H1 (cell line): Measurements from ENCODE around the gene CTXN1. TPM values are rescaled to one million over a fixed set of nuclear protein-coding genes. Genes with fewer than 3 reads are reported as not detected.

ENCODE experiments used
- CHD7 ChIP-seq: fragments of 300-600 bp; sonication (generic); IDR thresholded peaks from 2 replicates; pipeline ENCODE4 v1.7.1; 2012; ENCODE audit warnings: low read length, moderate library complexity, mild to moderate bottlenecking, inconsistent platforms; ENCODE audit not compliant: insufficient replicate concordance
- CREB1 ChIP-seq: IDR thresholded peaks from 2 replicates; pipeline ENCODE4 v1.6.1; 2012; ENCODE audit warnings: inconsistent platforms
- NANOG ChIP-seq: IDR thresholded peaks from 2 replicates; pipeline ENCODE4 v1.6.1; 2011; ENCODE audit warnings: low read length, low read depth, mild to moderate bottlenecking, inconsistent platforms; ENCODE audit not compliant: insufficient read depth, poor library complexity, severe bottlenecking
- RAD21 ChIP-seq, 2 experiments: IDR thresholded peaks in 1 of 2; conservative IDR thresholded peaks in 1 of 2; 2 replicates each; pipeline ENCODE4 v1.6.1; 2011; ENCODE audit warnings: low read depth in 2 of 2, low read length in 2 of 2, improper control_type of control experiment in 1 of 2, inconsistent platforms in 1 of 2, mild to moderate bottlenecking in 1 of 2, moderate library complexity in 1 of 2
- RBBP5 ChIP-seq: IDR thresholded peaks from 2 replicates; pipeline ENCODE4 v1.7.1; 2012; ENCODE audit warnings: low read depth, mild to moderate bottlenecking, inconsistent platforms, low read length, moderate library complexity, borderline replicate concordance
- RFX5 ChIP-seq: IDR thresholded peaks from 2 replicates; pipeline ENCODE4 v1.6.1; 2011; ENCODE audit warnings: low read depth, low read length, improper control_type of control experiment, borderline replicate concordance
- SAP30 ChIP-seq: fragments of 300-600 bp; sonication (generic); IDR thresholded peaks from 2 replicates; pipeline ENCODE4 v1.7.1; 2012; ENCODE audit warnings: low read length, moderate library complexity, mild to moderate bottlenecking, inconsistent platforms; ENCODE audit not compliant: insufficient read depth, insufficient replicate concordance
- SP1 ChIP-seq: IDR thresholded peaks from 2 replicates; pipeline ENCODE4 v1.6.1; 2011; ENCODE audit warnings: low read depth, low read length
- TBP ChIP-seq: IDR thresholded peaks from 2 replicates; pipeline ENCODE4 v1.6.1; 2011; ENCODE audit warnings: low read depth, low read length, improper control_type of control experiment
- polyA plus RNA-seq, 7 experiments: library from polyadenylated mRNA; depleted of rRNA in 3 of 7; stranded (reverse) in 5 of 7; unstranded in 2 of 7; fragments of >200 nt in 5 of 7; fragments of 200-250 nt in 2 of 7; gene quantifications; 1 replicate in 5 of 7; 2 replicates in 1 of 7; 4 replicates in 1 of 7; pipeline versions ENCODE4 v1.2.1 to v1.2.3, GENCODE V29; 2011 to 2013; ENCODE audit warnings: missing spikeins in 2 of 7, mixed read lengths in 2 of 7
- total RNA-seq: library from RNA; stranded (reverse); fragmentation: NEBNext Ultra II Directional; extraction: Animal tissue kit (Norgen Biotek cat#: 25700); gene quantifications from 2 replicates; pipeline ENCODE4 v1.2.1, GENCODE V29; 2021

The CTXN1 gene
- total and polyA plus RNA-seq, 2 of the 8 experiments (the other 6 are each of a cell fraction or from before 2014, with no cell fraction given) = 16.4 to 58.0 TPM

GRCh38 chr19:7904074-7905020 is 21.6 kb downstream of the CTXN1 start (continued):
- TF ChIP-seq SAP30 (no peak), SP1 (no peak), CHD7 (no peak), RBBP5 (peak; percentile 17; the same call in 1 of the 2 replicates), CREB1 (no peak), NANOG (no peak), RAD21 (IDR thresholded peaks at IDR 0.05 in 1 of 2, conservative IDR thresholded peaks at IDR 0.05 in 1 of 2; ENCODE audit: low read depth in 2 of 2, low read length in 2 of 2) (no peak), RFX5 (no peak), TBP (no peak)
